Measurements from ENCODE around the gene LPIN2.

The LPIN2 gene

DNA sequence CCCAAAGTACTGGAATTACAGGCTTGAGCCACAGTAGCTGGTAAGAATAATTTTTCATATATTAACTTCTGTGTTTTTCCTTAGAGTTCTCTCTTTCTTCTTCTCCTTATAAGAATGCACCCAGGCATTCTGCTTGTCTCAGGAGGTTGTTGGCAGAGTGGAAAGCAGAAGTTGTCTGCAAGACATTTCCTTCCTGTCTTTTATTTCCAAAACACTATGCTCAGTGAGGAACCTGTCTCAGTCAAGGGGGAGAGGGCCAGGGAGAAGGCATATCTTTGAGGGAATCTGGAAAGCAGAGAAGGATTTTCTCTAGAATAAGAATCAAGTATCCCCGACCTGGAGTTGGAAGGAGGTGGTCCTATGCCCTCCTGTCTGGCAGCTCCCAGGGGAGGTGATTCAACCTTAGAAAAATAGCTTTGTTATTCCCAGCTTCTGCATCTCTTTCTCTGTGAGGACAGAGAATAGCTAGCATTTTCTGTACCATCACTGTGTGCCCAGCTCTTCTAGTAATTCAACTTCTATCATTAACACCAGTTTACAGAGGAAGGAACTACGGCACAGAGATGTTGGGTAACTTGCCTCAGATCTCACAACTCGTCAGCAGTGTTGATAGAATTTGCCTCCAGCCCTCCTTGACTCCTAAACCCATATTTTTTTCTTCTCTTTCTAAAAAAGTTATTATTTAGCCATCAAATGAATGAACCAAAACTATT, 3.8 kb upstream of the LPIN2 start:
- TF ChIP-seq CTCF (IDR thresholded peaks at IDR 0.05), result no peak
- Histone ChIP-seq H3K27me3 (no peaks in the 10 kb centered on the region), H3K36me3 (peaks cover 1% of the 10 kb centered on the region), H3K27ac (peak overlapping the region; percentile 95), H3K9me3 (no peaks in the 10 kb centered on the region), H3K4me3 (ENCODE audit: low read depth in 1 of 2, low read length in 1 of 2) (peak overlapping the region; percentile 37 to 54), H3K4me1 (ENCODE audit: control insufficient read depth in 1 of 2, insufficient read depth in 1 of 2, low read depth in 1 of 2, low read length in 1 of 2) (peaks cover 65 to 71% of the 10 kb centered on the region in 2 experiments)

GRCh38 chr18:3015851-3016250, 2.9 kb upstream of the LPIN2 start:
- TF ChIP-seq CTCF (IDR thresholded peaks at IDR 0.05), result no peak
- peak overlapping the region; percentile 37 to 54 for H3K4me3 ChIP-seq (ENCODE audit: low read depth in 1 of 2, low read length in 1 of 2)
- H3K27me3 ChIP-seq, result no peaks in the 10 kb centered on the region
- no peaks in the 10 kb centered on the region for H3K9me3 ChIP-seq
- peaks cover 74 to 80% of the 10 kb centered on the region in 2 experiments for H3K4me1 ChIP-seq (ENCODE audit: control insufficient read depth in 1 of 2, insufficient read depth in 1 of 2, low read depth in 1 of 2, low read length in 1 of 2)
- peak overlapping the region; percentile 95 for H3K27ac ChIP-seq
- peaks cover 10% of the 10 kb centered on the region for H3K36me3 ChIP-seq

DNA sequence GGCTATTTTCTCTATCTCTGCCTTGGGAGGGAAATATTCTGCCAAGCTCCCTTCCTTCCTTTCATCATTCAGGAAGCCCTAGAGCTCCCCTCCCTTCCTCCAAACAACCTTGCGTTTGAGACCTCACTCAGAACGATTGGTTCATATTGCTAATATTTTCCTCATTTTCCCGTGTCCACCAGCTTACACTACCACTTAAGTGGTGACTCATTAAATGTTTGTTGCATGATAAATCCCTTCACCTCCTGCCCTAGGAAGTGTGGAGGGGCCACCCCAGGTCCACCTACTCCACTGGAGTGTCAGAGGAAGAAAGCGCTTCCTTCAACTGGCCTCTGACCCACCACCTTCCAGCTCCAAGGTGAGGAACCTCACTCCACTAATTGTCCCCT, 2.3 kb upstream of the LPIN2 start:
- Histone ChIP-seq H3K4me1 (ENCODE audit: control insufficient read depth in 1 of 2, insufficient read depth in 1 of 2, low read depth in 1 of 2, low read length in 1 of 2) (peaks cover 80 to 86% of the 10 kb centered on the region in 2 experiments), H3K4me3 (ENCODE audit: low read depth in 1 of 2, low read length in 1 of 2) (peak overlapping the region; percentile 37 to 54), H3K27me3 (no peaks in the 10 kb centered on the region), H3K9me3 (no peaks in the 10 kb centered on the region), H3K27ac (peak overlapping the region; percentile 95), H3K36me3 (peaks cover 17% of the 10 kb centered on the region)
- no peak for TF ChIP-seq CTCF (IDR thresholded peaks at IDR 0.05)

GRCh38 chr18:3014503-3015203, 1.7 kb upstream of the LPIN2 start:
- Histone ChIP-seq H3K4me1 (ENCODE audit: control insufficient read depth in 1 of 2, insufficient read depth in 1 of 2, low read depth in 1 of 2, low read length in 1 of 2) (peaks cover 86 to 90% of the 10 kb centered on the region in 2 experiments), H3K27ac (peak overlapping the region; percentile 95), H3K4me3 (ENCODE audit: low read depth in 1 of 2, low read length in 1 of 2) (peak overlapping the region in 1 of 2 experiments; percentile 54), H3K27me3 (no peaks in the 10 kb centered on the region), H3K36me3 (peaks cover 21% of the 10 kb centered on the region), H3K9me3 (no peaks in the 10 kb centered on the region)
- no peak for TF ChIP-seq CTCF (IDR thresholded peaks at IDR 0.05)

DNA sequence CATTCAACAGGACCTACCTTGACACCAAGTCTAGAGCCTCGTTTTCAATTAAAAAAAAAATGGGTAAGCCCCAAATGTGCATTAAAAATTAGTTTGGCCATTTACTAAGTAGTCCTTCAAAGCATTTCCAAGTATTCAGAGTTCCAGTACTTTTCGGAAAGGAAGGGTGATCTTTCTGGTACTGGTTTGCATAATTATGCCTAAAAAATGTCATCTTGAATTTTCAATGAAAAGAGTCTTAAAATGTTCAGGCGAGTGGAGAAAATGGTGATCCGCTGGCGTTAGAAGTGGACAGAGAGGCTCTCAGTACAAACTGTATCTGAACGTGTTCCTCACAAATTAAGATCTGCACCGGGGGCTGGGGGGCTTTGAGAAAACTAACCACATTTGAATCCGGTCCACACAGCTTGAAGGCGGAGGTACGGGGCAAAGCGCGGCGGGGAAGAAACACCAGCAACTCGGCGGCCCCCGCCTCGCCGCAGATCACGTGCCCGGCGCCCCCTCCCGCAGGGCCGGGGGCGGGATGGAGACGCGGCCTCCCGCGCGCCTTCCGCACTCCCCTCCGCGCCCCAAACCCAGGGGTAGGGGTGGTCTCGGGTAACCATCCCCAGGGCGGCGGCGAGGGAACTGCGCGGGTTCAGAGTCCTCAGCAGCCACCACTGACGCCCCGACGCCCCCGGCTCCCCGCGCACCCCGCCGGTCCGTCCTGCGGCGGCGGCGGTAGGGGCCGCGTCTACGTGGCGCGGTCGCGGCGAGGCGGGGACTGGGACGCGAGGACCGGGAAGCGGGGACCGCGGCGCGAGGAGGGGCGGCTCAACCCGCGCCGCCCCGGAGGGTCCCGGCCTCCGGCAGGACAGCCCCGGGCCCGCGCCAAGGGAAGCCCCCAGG, 564 bp downstream of the LPIN2 start:
- no peaks in the 10 kb centered on the region for H3K27me3 ChIP-seq
- peaks cover 23% of the 10 kb centered on the region for H3K36me3 ChIP-seq
- no peak for TF ChIP-seq CTCF (IDR thresholded peaks at IDR 0.05)
- H3K4me1 ChIP-seq (ENCODE audit: control insufficient read depth in 1 of 2, insufficient read depth in 1 of 2, low read depth in 1 of 2, low read length in 1 of 2), result peaks cover 84 to 89% of the 10 kb centered on the region in 2 experiments
- peak overlapping the region; percentile 95 for H3K27ac ChIP-seq
- H3K4me3 ChIP-seq (ENCODE audit: low read depth in 1 of 2, low read length in 1 of 2), result peak overlapping the region; percentile 82 to 84
- H3K9me3 ChIP-seq, result no peaks in the 10 kb centered on the region
